BJ (cell line): ENCODE measurements around the gene PASD1. TPM values are rescaled to one million over a fixed set of nuclear protein-coding genes. Genes with fewer than 3 reads are reported as not detected.
"Not testable (repeated sequence)": the region's sequence is repeated elsewhere in the genome, so short reads cannot be mapped to it uniquely, and the experiment has no call there.

ENCODE experiments used
- CTCF ChIA-PET: fragments of 350-600 bp; formaldehyde crosslinking; extraction: SDS; loops from one replicate; lab custom pipeline; 2021; ENCODE audit warnings: antibody characterized with exemption, inconsistent platforms; lab: Yijun Ruan, JAX
- POLR2A ChIA-PET: fragments of 300-600 bp; sonication (Branson Sonifier 250); formaldehyde crosslinking; extraction: SDS; loops from one replicate; lab custom pipeline; 2021; ENCODE audit warnings: antibody characterized with exemption; lab: Charles Lee
- DNase-seq: peaks from one replicate; pipeline ENCODE4 v3.0.0-alpha.2; 2011; ENCODE audit warnings: low read depth
- H3K27me3 ChIP-seq: 2 replicates; pipeline ENCODE4 v1.6.0; 2011; ENCODE audit warnings: low read length; ENCODE audit not compliant: control insufficient read depth, insufficient read depth
- H3K36me3 ChIP-seq: 2 replicates; pipeline ENCODE4 v1.5.1; 2011; ENCODE audit warnings: low read length; ENCODE audit not compliant: control insufficient read depth, insufficient read depth
- H3K4me3 ChIP-seq: 2 replicates; pipeline ENCODE4 v1.5.1; 2011; ENCODE audit warnings: low read depth, mild to moderate bottlenecking, control low read depth, low read length
- CTCF ChIP-seq: IDR thresholded peaks from 2 replicates; pipeline ENCODE4 v1.5.1; 2011; ENCODE audit warnings: low read depth, mild to moderate bottlenecking, control low read depth, inconsistent platforms, low read length, moderate library complexity; ENCODE audit not compliant: insufficient read depth
- polyA plus RNA-seq: library from polyadenylated mRNA; depleted of rRNA; stranded (reverse); fragments of >200 nt; gene quantifications from 2 replicates; pipeline ENCODE4 v1.2.3, GENCODE V29; 2011

PASD1 gene
- polyA plus RNA-seq, 1 experiment = not detected

- ChIA-PET POLR2A (no interaction called here), CTCF (no interaction called here)
These were observed 10.7 kb upstream of the PASD1 start for GRCh38 chrX:151552743-151553142.

GRCh38 chrX:151555301-151555700 is 8.2 kb upstream of the PASD1 start:
- POLR2A ChIA-PET, H3K4me3 ChIP-seq, H3K27me3 ChIP-seq, CTCF ChIA-PET, DNase-seq, H3K36me3 ChIP-seq: not testable (repeated sequence)

More at GRCh38 chrX:151552743-151553142, 10.7 kb upstream of the PASD1 start:
- Histone ChIP-seq H3K4me3 (no peak overlapping the region), H3K27me3 (no peaks in the 10 kb centered on the region), H3K36me3 (no peaks in the 10 kb centered on the region)
- TF ChIP-seq CTCF = no peak
- no peak for DNase-seq

GRCh38 chrX:151562485-151562884 is 990 bp upstream of the PASD1 start:
- CTCF ChIA-PET, H3K27me3 ChIP-seq, POLR2A ChIA-PET, H3K4me3 ChIP-seq, DNase-seq, H3K36me3 ChIP-seq: not testable (repeated sequence)

GRCh38 chrX:151563003-151563402 is 472 bp upstream of the PASD1 start:
- CTCF ChIA-PET, H3K27me3 ChIP-seq, H3K36me3 ChIP-seq, POLR2A ChIA-PET, DNase-seq, H3K4me3 ChIP-seq: not testable (repeated sequence)

- ChIA-PET POLR2A (no interaction called here), CTCF (no interaction called here)
- TF ChIP-seq CTCF = no peak
- H3K27me3 ChIP-seq = no peaks in the 10 kb centered on the region
- no peak for DNase-seq
- no peaks in the 10 kb centered on the region for H3K36me3 ChIP-seq
- no peak overlapping the region for H3K4me3 ChIP-seq
These were observed 560 bp downstream of the PASD1 start for GRCh38 chrX:151564035-151564434.

- DNase-seq, H3K36me3 ChIP-seq, POLR2A ChIA-PET, H3K4me3 ChIP-seq, H3K27me3 ChIP-seq, CTCF ChIA-PET: not testable (repeated sequence)
These were observed 3.4 kb downstream of the PASD1 start for GRCh38 chrX:151566872-151567271.

- Histone ChIP-seq H3K27me3 (no peaks in the 10 kb centered on the region), H3K4me3 (no peak overlapping the region), H3K36me3 (no peaks in the 10 kb centered on the region)
- POLR2A ChIA-PET = no interaction called here
- no peak for TF ChIP-seq CTCF
- DNase-seq = no peak
- CTCF ChIA-PET = interaction anchor here (1.1 kb wide), 1 partner anchor 419 kb away, joined by 3 read pairs; no protein-coding TSS in a partner anchor
These were observed 7.1 kb downstream of the PASD1 start for GRCh38 chrX:151570561-151570960.

GRCh38 chrX:151593384-151593783 is 29.9 kb downstream of the PASD1 start:
- CTCF ChIA-PET, POLR2A ChIA-PET, H3K27me3 ChIP-seq, H3K36me3 ChIP-seq, H3K4me3 ChIP-seq, DNase-seq: not testable (repeated sequence)
